Right cardiac atrium (tissue), 5 donors: ENCODE results near the gene SOX14. TPM values are rescaled to one million over a fixed set of nuclear protein-coding genes. Genes with fewer than 3 reads are reported as not detected.
A peak's percentile ranks its signal among the peaks of the same experiment; 100 is the strongest.

Experiments used
- ATAC-seq, 2 donors: fragments of 200-7000 bp; cut with Tn5 transposase; one replicate each; pipeline versions ENCODE4 v1.8.0 to v1.9.1; 2020; ENCODE audit warnings: moderate library complexity in 2 of 2, mild to moderate bottlenecking in 1 of 2
- DNase-seq, 3 donors: peaks; one replicate each; pipeline ENCODE4 v3.0.0-alpha.2; 2020
- H3K27ac ChIP-seq: one replicate; pipeline ENCODE4 v1.5.1; 2013; ENCODE audit warnings: mild to moderate bottlenecking, low read length, control low read depth, moderate library complexity
- H3K27me3 ChIP-seq: one replicate; pipeline ENCODE4 v1.6.1; 2013; ENCODE audit not compliant: control insufficient read depth, insufficient read depth
- H3K4me1 ChIP-seq: one replicate; pipeline ENCODE4 v1.6.1; 2013; ENCODE audit warnings: low read length; ENCODE audit not compliant: control insufficient read depth, insufficient read depth
- H3K4me3 ChIP-seq: one replicate; pipeline ENCODE4 v1.5.1; 2013; ENCODE audit warnings: low read length, control low read depth
- H3K9me3 ChIP-seq: one replicate; pipeline ENCODE4 v1.6.1; 2013; ENCODE audit warnings: low read length; ENCODE audit not compliant: control insufficient read depth
- WGBS: extraction: QIAGEN DNeasy Blood & Tissue Kit; methylation state at CpG from one replicate; pipeline ENCODE4 v1.1.7; 2013; 5-methylcytosine and 5-hydroxymethylcytosine counted together
- intact Hi-C, 4 donors: fragments of 100-400 bp; cut with DNase I; formaldehyde crosslinking; loops; one replicate each; pipeline versions ENCODE4 v1.11.0 to v1.14.0; 2022 to 2023
- polyA plus RNA-seq: library from polyadenylated mRNA; stranded (reverse); fragments of 200-250 nt; gene quantifications from one replicate; pipeline ENCODE4 v1.2.3, GENCODE V29; 2013
- total RNA-seq, 4 donors: library from RNA; stranded (reverse); fragmentation: NEBNext Ultra II Directional; extraction: Animal tissue kit (Norgen Biotek cat#: 25700); gene quantifications; one replicate each; pipeline ENCODE4 v1.2.1, GENCODE V29; 2021
- donor health status: healthy with polysubstance abuse.
- donor health status: DM: no; HTN: yes; CAD: no.
- donor health status: DM: no; HTN: no; CAD: no.
- donor health status: DM: no; HTN: yes; CAD: no; lungs with severe emphysema.
- donor health status: DM: yes; HTN: yes; CAD: no.

Gene SOX14
- total and polyA plus RNA-seq, 5 donors = not detected

GRCh38 chr3:137769322-137770065 lies 5.4 kb downstream of the SOX14 start:
- Histone ChIP-seq H3K27ac (no peak overlapping the region), H3K4me1 (peaks cover 7% of the 10 kb centered on the region), H3K9me3 (no peaks in the 10 kb centered on the region), H3K4me3 (no peak overlapping the region), H3K27me3 (no peaks in the 10 kb centered on the region)
- ATAC-seq (no peak), DNase-seq (no peak)
- 6% methylated on average over 23 of the region's 23 CpGs for WGBS
- intact Hi-C loops = no loop called here

GRCh38 chr3:137770066-137770834 lies 6.1 kb downstream of the SOX14 start:
- Histone ChIP-seq H3K9me3 (no peaks in the 10 kb centered on the region), H3K27me3 (no peaks in the 10 kb centered on the region), H3K4me3 (peak overlapping the region; percentile 21), H3K27ac (no peak overlapping the region), H3K4me1 (peaks cover 7% of the 10 kb centered on the region)
- DNase-seq (no peak), ATAC-seq (no peak)
- WGBS = 3% methylated on average over 40 of the region's 40 CpGs
- intact Hi-C loops = no loop called here

GRCh38 chr3:137770835-137771399 lies 6.8 kb downstream of the SOX14 start:
- WGBS = 1% methylated on average over 45 of the region's 45 CpGs
- no peaks in the 10 kb centered on the region for H3K27me3 ChIP-seq
- H3K4me3 ChIP-seq = peak overlapping the region; percentile 21
- peak in 1 of 2 donors; percentile 39 for ATAC-seq
- no peak overlapping the region for H3K27ac ChIP-seq
- no peaks in the 10 kb centered on the region for H3K9me3 ChIP-seq
- intact Hi-C loops = no loop called here
- peaks cover 7% of the 10 kb centered on the region for H3K4me1 ChIP-seq
- DNase-seq = peak in 1 of 3 donors; percentile 50

- ATAC-seq (no peak), DNase-seq (no peak)
- intact Hi-C loops = no loop called here
- no peak overlapping the region for H3K27ac ChIP-seq
- no peaks in the 10 kb centered on the region for H3K9me3 ChIP-seq
- peaks cover 7% of the 10 kb centered on the region for H3K4me1 ChIP-seq
- H3K4me3 ChIP-seq = peak overlapping the region; percentile 21
- WGBS = 2% methylated on average over 53 of the region's 53 CpGs
- no peaks in the 10 kb centered on the region for H3K27me3 ChIP-seq
These were observed 7.5 kb downstream of the SOX14 start for GRCh38 chr3:137771401-137772213.

- H3K4me3 ChIP-seq = no peak overlapping the region
- ATAC-seq (no peak), DNase-seq (no peak)
- H3K4me1 ChIP-seq = peaks cover 7% of the 10 kb centered on the region
- 12% methylated on average over 7 of the region's 7 CpGs for WGBS
- no peak overlapping the region for H3K27ac ChIP-seq
- intact Hi-C loops = no loop called here
- H3K9me3 ChIP-seq = no peaks in the 10 kb centered on the region
- H3K27me3 ChIP-seq = no peaks in the 10 kb centered on the region
These were observed 8.3 kb downstream of the SOX14 start for GRCh38 chr3:137772214-137772955.

GRCh38 chr3:137778941-137779340 lies 14.8 kb downstream of the SOX14 start:
- ATAC-seq (no peak), DNase-seq (no peak)
- intact Hi-C loops = no loop called here
- Histone ChIP-seq H3K4me3 (no peak overlapping the region), H3K9me3 (no peaks in the 10 kb centered on the region), H3K27ac (no peak overlapping the region), H3K4me1 (no peaks in the 10 kb centered on the region), H3K27me3 (no peaks in the 10 kb centered on the region)
- 16% methylated on average over 2 of the region's 2 CpGs for WGBS

- H3K27me3 ChIP-seq = no peaks in the 10 kb centered on the region
- H3K27ac ChIP-seq = no peak overlapping the region
- no peaks in the 10 kb centered on the region for H3K9me3 ChIP-seq
- WGBS = 67% methylated on average over 6 of the region's 6 CpGs
- intact Hi-C loops = no loop called here
- H3K4me3 ChIP-seq = no peak overlapping the region
- no peaks in the 10 kb centered on the region for H3K4me1 ChIP-seq
- DNase-seq (no peak), ATAC-seq (no peak)
These were observed 23.4 kb downstream of the SOX14 start for GRCh38 chr3:137787529-137787928.

- Histone ChIP-seq H3K4me1 (no peaks in the 10 kb centered on the region), H3K9me3 (no peaks in the 10 kb centered on the region), H3K27ac (no peak overlapping the region), H3K4me3 (no peak overlapping the region), H3K27me3 (no peaks in the 10 kb centered on the region)
- intact Hi-C loops = no loop called here
- no peak for DNase-seq
- no peak for ATAC-seq
- 69% methylated on average over 5 of the region's 5 CpGs for WGBS
These were observed 25.1 kb downstream of the SOX14 start for GRCh38 chr3:137789236-137789635.

- 2% methylated on average over 3 of the region's 3 CpGs for WGBS
- intact Hi-C loops = no loop called here
- H3K27ac ChIP-seq = no peak overlapping the region
- H3K4me3 ChIP-seq = no peak overlapping the region
- no peak for DNase-seq
- no peak for ATAC-seq
- H3K27me3 ChIP-seq = no peaks in the 10 kb centered on the region
- no peaks in the 10 kb centered on the region for H3K9me3 ChIP-seq
- no peaks in the 10 kb centered on the region for H3K4me1 ChIP-seq
These were observed 28.6 kb downstream of the SOX14 start for GRCh38 chr3:137792626-137793271.

- Histone ChIP-seq H3K27me3 (no peaks in the 10 kb centered on the region), H3K9me3 (no peaks in the 10 kb centered on the region), H3K27ac (no peak overlapping the region), H3K4me3 (no peak overlapping the region), H3K4me1 (no peaks in the 10 kb centered on the region)
- ATAC-seq (no peak), DNase-seq (no peak)
- intact Hi-C loops = no loop called here
- 77% methylated on average over 3 of the region's 3 CpGs for WGBS
These were observed 32.9 kb downstream of the SOX14 start for GRCh38 chr3:137796993-137797392.
